T-cell (primary cell): ENCODE data around the gene PCDHA1. TPM values are rescaled to one million over a fixed set of nuclear protein-coding genes. Genes with fewer than 3 reads are reported as not detected.
A peak's percentile ranks its signal among the peaks of the same experiment; 100 is the strongest.

Experiments
- ATAC-seq, 4 experiments: fragments of 200-7000 bp in 3 of 4; fragments of 150-1000 bp in 1 of 4; cut with Tn5 transposase; replicated peaks in 1 of 4; 1 replicate in 3 of 4; 2 replicates in 1 of 4; pipeline ENCODE4 v1.10.0; 2021; ENCODE audit warnings: moderate library complexity in 3 of 4, mild to moderate bottlenecking in 2 of 4, moderate number of reproducible peaks in 1 of 4
- CTCF ChIA-PET, 2 donors: fragments of 300-600 bp; sonication (Branson Sonifier 250); formaldehyde crosslinking; loops; one replicate each; lab custom pipeline; 2022; ENCODE audit warnings: antibody characterized with exemption in 2 of 2; lab: Charles Lee
- POLR2A ChIA-PET, 2 donors: fragments of 300-600 bp; sonication (Branson Sonifier 250); formaldehyde crosslinking; loops; one replicate each; lab custom pipeline; 2022; ENCODE audit warnings: antibody characterized with exemption in 2 of 2; lab: Charles Lee
- DNase-seq, 35 experiments: peaks; one replicate each; pipeline versions ENCODE4 v3.0.0 to v3.0.0-alpha.2; 2013 to 2023
- H3K27ac ChIP-seq: one replicate; pipeline ENCODE4 v1.5.1; 2013; ENCODE audit warnings: low read length
- H3K27me3 ChIP-seq, 2 experiments: replicated peaks in 1 of 2; 1 replicate in 1 of 2; 2 replicates in 1 of 2; pipeline versions ENCODE4 v1.6.1 to v1.7.0; 2013; ENCODE audit warnings: low read length in 1 of 2, mixed read lengths in 1 of 2; ENCODE audit not compliant: control insufficient read depth in 2 of 2, insufficient read depth in 2 of 2; ENCODE audit errors: extremely low read depth in 1 of 2
- H3K36me3 ChIP-seq, 2 donors: 1 replicate in 1 of 2; 2 replicates in 1 of 2; pipeline versions ENCODE4 v1.6.1 to v1.7.0; 2013; ENCODE audit warnings: low read length in 1 of 2; ENCODE audit not compliant: control insufficient read depth in 2 of 2, insufficient read depth in 1 of 2; ENCODE audit errors: extremely low read depth in 1 of 2
- H3K4me1 ChIP-seq, 2 experiments: 1 replicate in 1 of 2; 2 replicates in 1 of 2; pipeline versions ENCODE4 v1.6.1 to v1.7.0; 2013; ENCODE audit warnings: low read length in 2 of 2, mixed read lengths in 1 of 2; ENCODE audit not compliant: insufficient read depth in 2 of 2, control insufficient read depth in 1 of 2; ENCODE audit errors: extremely low read depth in 1 of 2
- H3K4me3 ChIP-seq, 2 donors: 1 replicate in 1 of 2; 2 replicates in 1 of 2; pipeline versions ENCODE4 v1.5.1 to v1.7.0; 2013; ENCODE audit warnings: mild to moderate bottlenecking in 2 of 2, low read length in 1 of 2, moderate library complexity in 1 of 2; ENCODE audit not compliant: control insufficient read depth in 1 of 2; ENCODE audit errors: extremely low read depth in 1 of 2
- H3K9me3 ChIP-seq: 2 replicates; pipeline ENCODE4 v1.7.0; 2013
- H3K27ac Mint-ChIP-seq, 2 donors: one replicate each; pipeline ENCODE4 v1.8.0; 2020 to 2021; ENCODE audit warnings: mild to moderate bottlenecking in 2 of 2, mixed read lengths in 2 of 2
- H3K27me3 Mint-ChIP-seq, 2 donors: one replicate each; pipeline ENCODE4 v1.8.0; 2021 to 2022; ENCODE audit warnings: mixed read lengths in 2 of 2
- H3K36me3 Mint-ChIP-seq: one replicate; pipeline ENCODE4 v1.8.0; 2021; ENCODE audit warnings: mixed read lengths
- H3K4me1 Mint-ChIP-seq, 3 donors: one replicate each; pipeline ENCODE4 v1.8.0; 2020 to 2022; ENCODE audit warnings: mixed read lengths in 3 of 3, mild to moderate bottlenecking in 1 of 3
- H3K4me3 Mint-ChIP-seq, 3 donors: one replicate each; pipeline ENCODE4 v1.8.0; 2020 to 2022; ENCODE audit warnings: mild to moderate bottlenecking in 3 of 3, mixed read lengths in 3 of 3, moderate library complexity in 3 of 3
- H3K9me3 Mint-ChIP-seq, 3 donors: one replicate each; pipeline ENCODE4 v1.8.0; 2020 to 2022; ENCODE audit warnings: mixed read lengths in 3 of 3
- WGBS: methylation state at CpG from one replicate; pipeline ENCODE4 v1.1.5; 2013; ENCODE audit warnings: missing lambda C conversion rate; ENCODE audit not compliant: insufficient coverage; 5-methylcytosine and 5-hydroxymethylcytosine counted together
- total RNA-seq, 35 experiments: library from RNA in 6 of 35; stranded (reverse) in 6 of 35; fragments of 120-200 nt in 1 of 35; gene quantifications; one replicate each; pipeline versions ENCODE4 v1.2.1 to v1.2.4 and lab custom pipeline; 2013 to 2026

The PCDHA1 gene
- total RNA-seq, 5 donors from 2014 or later (not counting 1 experiment from before 2014, with no cell fraction given) = not detected

DNA sequence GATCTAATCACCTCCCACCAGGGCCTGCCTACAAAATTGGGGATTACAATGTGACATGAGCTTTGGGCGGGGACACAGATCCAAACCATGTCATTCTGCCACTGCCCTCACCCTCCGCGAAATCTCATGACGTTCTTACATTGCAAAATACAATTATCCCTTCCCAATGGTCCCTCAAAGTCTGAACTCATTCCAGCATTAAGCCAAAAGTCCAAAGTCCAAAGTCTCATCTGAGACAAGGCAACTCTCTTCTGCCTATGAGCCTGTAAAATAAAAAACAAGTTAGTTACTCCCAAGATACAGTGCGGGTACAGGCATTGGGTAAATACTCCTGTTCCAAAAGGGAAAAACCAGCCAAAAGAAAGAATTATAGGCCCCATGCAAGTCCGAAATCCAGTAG lies 165.7 kb downstream of the PCDHA1 start:
- ChIA-PET CTCF (no interaction called here), POLR2A (no interaction called here)
- Mint-ChIP-seq H3K9me3 (peaks cover 6 to 10% (median 8%) of the 10 kb centered on the region in 3 donors), H3K4me3 (no peak overlapping the region), H3K36me3 (no peaks in the 10 kb centered on the region), H3K27me3 (peaks cover 0 to 10% of the 10 kb centered on the region in 2 donors), H3K4me1 (no peaks in the 10 kb centered on the region), H3K27ac (no peak overlapping the region)
- Histone ChIP-seq H3K9me3 (no peaks in the 10 kb centered on the region), H3K36me3 (no peaks in the 10 kb centered on the region), H3K4me3 (no peak overlapping the region), H3K4me1 (no peaks in the 10 kb centered on the region), H3K27me3 (peaks cover 0 to 3% of the 10 kb centered on the region in 2 experiments), H3K27ac (no peak overlapping the region)
- ATAC-seq = no peak
- no peak for DNase-seq
- WGBS = 55% methylated on average over 5 of the region's 6 CpGs

DNA sequence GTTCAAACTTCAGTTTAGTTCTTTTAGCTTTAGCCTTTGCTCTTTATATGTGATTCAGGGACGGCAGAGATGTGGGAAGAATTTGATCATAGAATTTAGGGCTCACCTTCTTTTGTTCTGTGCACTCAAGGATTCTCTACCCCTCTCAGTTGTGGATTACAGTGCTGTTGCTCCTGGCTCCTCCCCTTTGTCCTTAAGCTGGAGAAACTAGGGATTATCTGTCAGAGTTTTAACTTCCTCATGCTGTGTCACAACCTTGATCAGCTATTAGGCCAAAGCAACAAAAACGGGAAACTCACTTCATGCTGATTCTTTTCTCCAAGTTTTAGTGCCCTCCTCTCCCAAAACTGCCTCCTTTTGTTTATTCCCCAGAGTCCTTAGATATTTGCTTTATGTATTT lies 167.3 kb downstream of the PCDHA1 start:
- H3K27me3 ChIP-seq = peaks cover 0 to 3% of the 10 kb centered on the region in 2 experiments
- H3K36me3 ChIP-seq = no peaks in the 10 kb centered on the region
- ChIA-PET CTCF (interaction anchor here in 1 of 2 donors (0.8 kb wide), 1 partner anchor 182 kb away, joined by 4 read pairs; no protein-coding TSS in a partner anchor), POLR2A (no interaction called here)
- ATAC-seq (no peak), DNase-seq (no peak)
- no peak overlapping the region for H3K27ac ChIP-seq
- H3K36me3 Mint-ChIP-seq = no peaks in the 10 kb centered on the region
- peaks cover 6 to 9% (median 8%) of the 10 kb centered on the region in 3 donors for H3K9me3 Mint-ChIP-seq
- H3K9me3 ChIP-seq = no peaks in the 10 kb centered on the region
- H3K4me1 ChIP-seq = no peaks in the 10 kb centered on the region
- H3K4me3 Mint-ChIP-seq = no peak overlapping the region
- H3K27ac Mint-ChIP-seq = no peak overlapping the region
- H3K4me1 Mint-ChIP-seq = no peaks in the 10 kb centered on the region
- H3K4me3 ChIP-seq = no peak overlapping the region
- WGBS = no CpG with 5 or more reads among the region's 2 CpGs
- H3K27me3 Mint-ChIP-seq = peaks cover 0 to 10% of the 10 kb centered on the region in 2 donors

DNA sequence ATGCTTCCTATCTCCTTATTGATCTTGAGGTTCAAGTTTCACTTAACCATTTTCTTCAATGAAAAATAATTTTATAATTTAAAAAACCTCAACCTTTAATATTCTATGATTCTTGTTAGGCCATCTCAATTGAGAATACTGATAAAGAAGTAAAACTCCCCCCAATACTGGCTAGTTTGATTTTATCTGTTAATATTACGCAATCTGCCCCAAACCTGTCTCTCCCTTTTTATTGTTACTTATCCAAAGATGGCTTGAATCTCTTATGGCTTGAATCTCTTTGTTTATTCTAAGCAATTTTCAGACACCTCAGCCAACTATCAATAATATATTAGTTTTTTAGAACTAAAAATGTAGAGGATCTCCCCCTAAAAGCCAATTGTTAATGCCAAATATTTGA lies 176.2 kb downstream of the PCDHA1 start:
- no peaks in the 10 kb centered on the region for H3K4me1 ChIP-seq
- Mint-ChIP-seq H3K4me3 (no peak overlapping the region), H3K36me3 (no peaks in the 10 kb centered on the region), H3K27me3 (peaks cover 33 to 36% of the 10 kb centered on the region in 2 donors), H3K27ac (no peak overlapping the region), H3K9me3 (no peaks in the 10 kb centered on the region), H3K4me1 (peaks cover 0 to 3% (median 2%) of the 10 kb centered on the region in 3 donors)
- no peak overlapping the region for H3K27ac ChIP-seq
- CTCF ChIA-PET = no interaction called here
- no peaks in the 10 kb centered on the region for H3K9me3 ChIP-seq
- no peaks in the 10 kb centered on the region for H3K36me3 ChIP-seq
- no CpG with 5 or more reads among the region's 1 CpG for WGBS
- H3K27me3 ChIP-seq = peaks cover 9 to 15% of the 10 kb centered on the region in 2 experiments
- POLR2A ChIA-PET = no interaction called here
- DNase-seq (no peak), ATAC-seq (no peak)
- H3K4me3 ChIP-seq = no peak overlapping the region

DNA sequence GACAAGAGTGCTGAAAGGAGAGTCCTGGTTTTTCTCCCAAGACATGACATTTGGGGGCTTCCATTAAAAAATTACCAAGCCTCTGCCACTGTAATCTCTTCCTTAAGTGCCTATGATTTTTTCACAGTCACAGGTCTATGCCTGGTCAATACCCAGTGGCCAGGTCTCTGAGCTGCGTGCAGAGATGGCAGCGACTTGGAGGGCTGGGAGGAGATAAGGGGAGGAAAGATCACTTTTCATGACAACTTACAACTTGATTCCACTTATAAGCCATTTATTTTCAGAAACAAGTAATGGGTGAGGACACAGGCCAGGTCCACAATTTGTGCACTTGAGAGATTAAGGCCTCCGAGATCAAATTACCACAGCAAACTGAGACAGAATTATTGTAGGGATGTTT lies 178.4 kb downstream of the PCDHA1 start:
- Mint-ChIP-seq H3K27ac (no peak overlapping the region), H3K4me1 (peaks cover 0 to 3% (median 2%) of the 10 kb centered on the region in 3 donors), H3K9me3 (no peaks in the 10 kb centered on the region), H3K27me3 (peaks cover 44 to 47% of the 10 kb centered on the region in 2 donors), H3K36me3 (no peaks in the 10 kb centered on the region), H3K4me3 (no peak overlapping the region)
- Histone ChIP-seq H3K9me3 (no peaks in the 10 kb centered on the region), H3K36me3 (no peaks in the 10 kb centered on the region), H3K27me3 (peaks cover 15 to 27% of the 10 kb centered on the region in 2 experiments), H3K27ac (no peak overlapping the region), H3K4me3 (no peak overlapping the region), H3K4me1 (no peaks in the 10 kb centered on the region)
- no peak for DNase-seq
- ChIA-PET POLR2A (no interaction called here), CTCF (no interaction called here)
- WGBS = no CpG with 5 or more reads among the region's 3 CpGs
- ATAC-seq = no peak

DNA sequence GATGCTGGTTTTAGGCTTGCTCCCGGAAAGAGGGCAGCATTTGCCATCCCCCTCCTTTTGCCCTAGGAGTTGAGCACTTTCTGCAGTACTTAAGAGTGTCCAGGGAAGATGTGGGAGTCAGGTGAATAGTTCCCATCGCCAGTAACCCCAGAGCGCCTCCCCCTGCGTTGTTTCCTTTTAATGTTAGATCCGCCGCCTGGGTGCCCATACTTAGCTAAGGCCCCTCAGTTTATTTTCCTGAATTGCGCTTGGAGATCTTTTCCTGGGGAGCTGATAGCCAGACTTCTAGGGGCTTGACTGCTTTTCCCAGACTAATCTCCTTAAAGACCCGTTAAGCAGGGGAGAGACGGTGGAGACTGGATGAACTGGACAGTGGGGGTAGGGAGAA lies 180.0 kb downstream of the PCDHA1 start:
- POLR2A ChIA-PET = no interaction called here
- CTCF ChIA-PET = no interaction called here
- Mint-ChIP-seq H3K27ac (no peak overlapping the region), H3K4me3 (peak overlapping the region in 1 of 3 donors; percentile 50), H3K27me3 (peaks cover 44 to 50% of the 10 kb centered on the region in 2 donors), H3K9me3 (no peaks in the 10 kb centered on the region), H3K4me1 (peaks cover 0 to 3% (median 2%) of the 10 kb centered on the region in 3 donors), H3K36me3 (no peaks in the 10 kb centered on the region)
- no peak for DNase-seq
- ATAC-seq = no peak
- no peaks in the 10 kb centered on the region for H3K9me3 ChIP-seq
- no peak overlapping the region for H3K4me3 ChIP-seq
- peaks cover 15 to 27% of the 10 kb centered on the region in 2 experiments for H3K27me3 ChIP-seq
- H3K27ac ChIP-seq = no peak overlapping the region
- no peaks in the 10 kb centered on the region for H3K4me1 ChIP-seq
- 11% methylated on average over 7 of the region's 9 CpGs for WGBS
- H3K36me3 ChIP-seq = no peaks in the 10 kb centered on the region

DNA sequence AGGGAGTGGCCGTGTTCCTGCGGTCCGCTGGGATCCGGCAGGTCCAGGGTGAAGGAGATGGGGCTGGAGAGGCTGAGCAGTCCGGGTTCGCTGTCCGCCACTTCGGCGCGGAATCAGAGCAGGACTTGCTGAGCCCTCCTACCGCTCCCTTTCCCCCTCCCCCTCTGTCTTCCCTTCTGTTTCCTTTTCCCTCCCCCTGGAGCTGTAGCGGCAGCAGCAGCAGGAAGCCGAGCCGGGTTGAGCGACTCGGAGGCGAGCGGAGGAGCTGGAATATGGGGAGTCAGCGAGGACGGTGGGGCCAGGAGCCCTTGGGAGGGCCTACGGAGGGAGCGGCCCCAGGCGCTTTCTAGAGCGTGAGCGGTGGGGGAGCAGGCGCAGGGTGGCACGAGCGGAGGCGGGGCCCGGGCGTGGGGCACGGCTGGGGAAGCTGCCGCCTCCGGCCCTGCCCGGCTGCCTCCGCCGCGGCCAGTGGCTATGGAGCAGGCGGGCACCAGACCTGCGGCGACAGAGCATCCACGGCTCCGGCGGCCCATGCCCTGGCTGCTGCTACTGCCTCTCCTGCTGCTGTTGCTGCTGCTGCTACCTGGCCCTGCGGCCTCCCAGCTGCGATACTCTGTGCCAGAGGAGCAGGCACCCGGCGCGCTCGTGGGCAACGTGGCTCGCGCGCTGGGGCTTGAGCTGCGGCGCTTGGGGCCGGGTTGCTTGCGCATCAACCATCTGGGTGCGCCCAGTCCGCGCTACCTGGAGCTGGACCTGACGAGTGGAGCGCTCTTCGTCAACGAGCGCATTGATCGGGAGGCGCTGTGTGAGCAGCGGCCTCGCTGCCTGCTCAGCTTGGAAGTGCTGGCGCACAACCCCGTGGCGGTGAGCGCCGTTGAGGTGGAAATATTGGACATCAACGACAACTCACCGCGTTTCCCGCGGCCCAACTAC lies 180.6 kb downstream of the PCDHA1 start, which contains the start of gene PCDHAC2:
Gene PCDHAC2 (plus strand): TSS at position 184 of the 933 bp plus-strand sequence. CDS start 291 bp downstream, at position 475.
- ChIA-PET CTCF (no interaction called here), POLR2A (no interaction called here)
- Mint-ChIP-seq H3K27me3 (peaks cover 44 to 47% of the 10 kb centered on the region in 2 donors), H3K4me3 (peak within 1 kb of the TSS in 1 of 3 donors; percentile 50), H3K9me3 (no peaks in the 10 kb centered on the region), H3K4me1 (peaks cover 0 to 3% (median 2%) of the 10 kb centered on the region in 3 donors), H3K36me3 (no peaks in the 10 kb centered on the region), H3K27ac (no peak within 1 kb of the TSS)
- DNase-seq (no peak), ATAC-seq (no peak)
- H3K27ac ChIP-seq = no peak within 1 kb of the TSS
- no peaks in the 10 kb centered on the region for H3K36me3 ChIP-seq
- H3K4me1 ChIP-seq = no peaks in the 10 kb centered on the region
- no peaks in the 10 kb centered on the region for H3K9me3 ChIP-seq
- WGBS = 12% methylated on average over 68 of the region's 80 CpGs
- H3K27me3 ChIP-seq = peaks cover 15 to 27% of the 10 kb centered on the region in 2 experiments
- no peak within 1 kb of the TSS for H3K4me3 ChIP-seq
